Stimulated activated naive CD8-positive, alpha-beta T cell treated with anti-CD3 and anti-CD28 coated beads, Interleukin-15, Interleukin-2, amounts not matched to agents 100 U/mL and 50 U/mL, for 24 hours (primary cell): ENCODE measurements around the gene RBM23.
"Not testable (repeated sequence)": the region's sequence is repeated elsewhere in the genome, so short reads cannot be mapped to it uniquely, and the experiment has no call there.

Experiments
- ATAC-seq: fragments of 150-1000 bp; cut with Tn5 transposase; one replicate; pipeline ENCODE4 v1.10.0; 2021
- DNase-seq: peaks from one replicate; pipeline ENCODE4 v3.0.0; 2021

Gene RBM23

DNA sequence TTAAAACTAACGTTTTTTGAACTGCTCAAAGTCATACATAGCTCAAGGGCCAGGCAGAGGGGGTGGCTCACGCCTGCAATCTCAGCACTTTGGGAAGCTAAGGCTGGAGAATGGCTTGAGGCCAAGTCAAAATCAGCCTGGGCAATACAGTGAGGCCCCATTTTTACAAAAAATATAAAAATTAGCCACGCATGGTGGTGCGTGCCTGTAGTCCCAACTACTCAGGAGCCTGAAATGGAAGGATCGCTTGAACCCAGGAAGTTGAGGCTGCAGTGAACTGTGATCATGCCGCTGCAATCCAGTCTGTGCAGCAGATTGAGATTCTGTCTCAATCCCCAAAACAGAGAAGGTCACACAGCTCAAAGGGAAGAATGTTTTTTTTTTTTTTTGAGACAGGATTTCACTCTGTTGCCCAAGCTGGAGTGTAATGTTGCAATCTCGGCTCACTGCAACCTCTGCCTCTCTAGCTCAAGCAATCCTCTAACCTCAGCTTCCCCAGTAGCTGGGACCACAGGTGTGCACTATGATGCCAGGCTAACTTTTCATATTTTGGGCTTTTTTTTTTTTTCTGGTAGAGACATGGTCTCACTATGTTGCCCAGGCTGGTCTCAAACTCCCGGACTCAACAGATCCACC, 2.9 kb downstream of the RBM23 start:
- DNase-seq (no peak), ATAC-seq (no peak)

DNA sequence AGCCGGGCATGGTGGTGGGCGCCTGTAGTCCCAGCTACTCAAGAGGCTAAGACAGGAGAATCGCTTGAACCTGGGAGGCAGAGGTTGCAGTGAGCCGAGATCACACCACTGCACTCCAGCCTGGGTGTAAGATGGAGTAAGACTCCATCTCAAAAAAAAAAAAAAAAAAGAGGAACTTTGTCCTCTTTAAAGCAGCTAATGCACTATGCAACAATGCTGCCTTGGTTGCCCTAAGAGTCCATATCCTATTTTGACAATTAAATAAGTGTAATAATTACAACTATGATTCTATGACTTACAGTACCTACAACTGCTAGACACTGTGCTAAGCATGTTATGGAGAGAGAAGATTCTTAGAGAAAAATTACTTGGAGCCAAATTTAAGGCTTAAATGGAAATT, 4.1 kb downstream of the RBM23 start:
- not testable (repeated sequence) for DNase-seq, ATAC-seq

- DNase-seq (no peak), ATAC-seq (no peak)
Observed at GRCh38 chr14:22910916-22911315, 8.0 kb downstream of the RBM23 start.

DNA sequence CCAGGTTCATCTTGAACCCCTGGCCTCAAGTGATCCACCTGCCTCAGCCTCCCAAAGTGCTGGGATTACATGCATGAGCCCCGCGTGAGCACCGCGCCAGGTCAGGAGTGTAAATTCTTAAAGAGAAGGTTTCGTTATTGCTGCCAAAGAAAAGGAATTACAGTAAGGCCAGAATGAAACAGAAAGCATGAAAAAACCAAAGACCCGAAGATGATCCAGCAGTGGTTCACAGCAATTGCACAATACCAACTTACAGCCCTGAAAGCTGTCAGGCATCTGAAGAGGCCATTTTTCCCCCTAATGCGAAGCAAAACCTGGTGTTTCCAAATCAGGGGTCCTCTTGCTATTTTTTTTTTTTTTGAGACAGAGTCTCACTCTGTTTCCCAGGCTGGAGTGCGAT, 10.3 kb downstream of the RBM23 start:
- ATAC-seq = no peak

GRCh38 chr14:22907429-22907828, 11.5 kb downstream of the RBM23 start:
- no peak for DNase-seq

More for the DNA sequence above, 10.3 kb downstream of the RBM23 start:
- DNase-seq = no peak

DNA sequence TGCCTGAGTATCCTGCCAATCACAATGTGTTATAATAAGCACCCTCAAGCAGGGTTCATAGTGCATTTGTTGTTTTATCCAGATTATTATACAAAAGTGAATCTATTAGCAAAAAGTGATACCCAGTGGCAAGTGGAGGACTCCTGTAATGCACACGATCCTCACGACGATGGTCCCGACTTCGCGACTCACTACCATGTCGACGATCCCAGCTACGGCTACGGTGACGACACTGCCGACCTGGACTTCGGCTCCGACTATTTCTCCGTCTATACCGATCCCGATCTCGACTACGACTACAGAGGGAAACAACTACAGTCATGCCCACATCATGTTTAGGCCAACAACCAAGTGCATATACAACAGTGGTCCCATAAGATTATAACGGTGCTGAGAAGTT, 12.9 kb downstream of the RBM23 start:
- ATAC-seq = no peak

More at GRCh38 chr14:22907429-22907828, 11.5 kb downstream of the RBM23 start:
- no peak for ATAC-seq

DNA sequence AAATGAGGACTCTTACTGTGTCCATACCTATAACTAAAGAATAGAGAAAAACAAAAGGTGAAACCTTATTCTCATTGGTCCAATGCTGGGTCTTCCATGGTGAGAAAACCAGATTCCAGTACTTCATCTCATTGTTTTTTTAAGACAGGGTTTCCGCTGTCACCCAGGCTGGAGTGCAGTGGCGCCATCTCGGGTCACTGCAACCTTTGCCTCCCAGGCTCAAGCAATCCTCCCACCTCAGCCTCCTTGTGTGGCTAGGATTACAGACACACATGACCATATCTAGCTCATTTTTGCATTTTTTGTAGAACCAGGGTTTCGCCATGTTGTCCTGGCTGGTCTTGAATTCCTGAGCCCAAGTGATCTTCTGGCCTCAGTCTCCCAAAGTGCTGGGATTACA, 13.3 kb downstream of the RBM23 start:
- ATAC-seq (no peak), DNase-seq (no peak)

More for the DNA sequence above, 12.9 kb downstream of the RBM23 start:
- no peak for DNase-seq

DNA sequence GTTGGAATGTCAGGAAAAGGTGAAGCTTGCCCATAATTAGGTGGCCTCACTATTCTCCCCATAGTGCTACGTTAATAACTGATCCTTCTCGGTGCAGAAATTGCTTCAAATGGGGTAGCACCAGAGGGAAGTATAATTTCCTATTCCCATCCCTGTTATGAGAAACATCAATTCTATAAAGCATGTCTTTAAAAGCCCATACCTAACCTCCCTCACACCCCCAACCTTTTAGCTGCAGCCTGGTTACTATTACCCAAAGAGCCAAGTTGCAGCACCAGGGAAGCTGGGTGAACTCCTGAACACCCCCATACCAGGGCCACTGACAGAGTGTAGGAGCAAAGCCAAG, 15.2 kb downstream of the RBM23 start:
- DNase-seq (no peak), ATAC-seq (no peak)

GRCh38 chr14:22901799-22902198, 17.1 kb downstream of the RBM23 start:
- ATAC-seq = no peak

DNA sequence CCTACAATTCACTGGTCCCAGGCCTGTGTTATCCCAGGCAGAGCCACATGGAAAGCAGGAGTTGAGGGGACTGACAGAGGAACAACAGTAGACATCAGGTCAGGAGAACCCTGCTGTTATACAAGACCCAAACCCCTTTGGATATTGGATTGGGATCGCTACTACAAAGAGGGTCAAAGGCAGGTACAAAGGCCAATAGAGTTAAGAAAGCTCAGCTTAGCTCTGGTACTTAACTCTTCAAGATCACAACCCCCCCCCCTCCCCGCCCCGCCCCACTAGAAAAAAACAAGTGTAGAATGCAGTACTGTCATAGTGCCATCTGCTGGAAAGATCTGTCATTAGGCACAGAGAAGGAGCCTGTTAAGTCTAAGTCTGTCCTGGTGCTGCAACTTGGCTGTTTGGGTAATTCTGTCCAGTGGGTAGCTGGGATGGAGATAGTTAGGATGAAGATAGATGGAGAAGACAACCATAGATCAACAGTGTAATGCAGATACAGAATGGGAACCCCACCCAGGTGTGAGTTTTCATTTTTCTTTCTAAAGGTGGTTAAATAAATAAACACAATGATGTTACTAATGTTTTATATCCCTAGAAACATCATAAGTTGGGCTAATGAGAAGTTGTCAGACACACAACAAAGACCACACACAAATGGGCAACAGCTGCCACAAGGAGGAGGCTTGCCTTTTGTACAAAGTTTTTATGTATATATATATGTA, 18.7 kb downstream of the RBM23 start:
- ATAC-seq = peak; percentile 34
- DNase-seq = no peak

More at GRCh38 chr14:22901799-22902198, 17.1 kb downstream of the RBM23 start:
- DNase-seq = no peak

DNA sequence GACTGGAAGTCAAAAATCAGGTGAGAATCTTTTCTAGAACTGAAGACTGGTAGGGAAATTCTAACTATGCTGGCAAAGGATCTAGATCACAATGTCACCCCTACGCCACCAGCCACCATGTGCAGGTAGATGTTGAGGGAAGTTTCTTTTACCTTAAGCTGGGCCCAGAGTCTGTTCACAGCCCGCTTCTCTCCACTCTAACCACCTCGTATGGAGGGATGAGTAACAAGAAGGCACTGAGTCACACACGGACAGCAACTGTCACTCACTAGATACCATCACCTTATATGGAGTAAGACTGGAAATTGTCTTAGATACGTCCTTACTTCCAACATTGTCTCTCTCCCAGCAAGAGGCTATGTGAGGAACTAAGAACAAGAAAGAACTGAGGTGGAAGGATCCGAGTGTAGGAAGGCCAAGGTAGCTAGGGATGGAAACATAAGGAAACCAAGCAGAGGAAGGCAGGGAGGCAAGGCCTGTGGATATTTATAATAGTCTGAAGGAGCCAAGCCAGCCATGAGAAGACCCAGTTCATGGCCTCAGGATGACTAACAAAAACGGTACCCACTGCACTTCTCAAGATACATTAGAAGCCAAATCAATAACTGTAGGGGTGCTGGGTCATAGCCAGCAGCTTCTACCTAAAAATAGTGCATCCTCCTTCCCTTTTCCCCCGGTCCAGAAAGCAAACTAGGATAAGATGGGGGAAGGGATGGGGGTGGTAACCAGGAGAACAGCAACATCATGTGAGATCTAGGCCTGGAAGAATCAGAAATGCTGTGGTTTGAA, 20.5 kb downstream of the RBM23 start:
- no peak for DNase-seq
- ATAC-seq = peak; percentile 95

DNA sequence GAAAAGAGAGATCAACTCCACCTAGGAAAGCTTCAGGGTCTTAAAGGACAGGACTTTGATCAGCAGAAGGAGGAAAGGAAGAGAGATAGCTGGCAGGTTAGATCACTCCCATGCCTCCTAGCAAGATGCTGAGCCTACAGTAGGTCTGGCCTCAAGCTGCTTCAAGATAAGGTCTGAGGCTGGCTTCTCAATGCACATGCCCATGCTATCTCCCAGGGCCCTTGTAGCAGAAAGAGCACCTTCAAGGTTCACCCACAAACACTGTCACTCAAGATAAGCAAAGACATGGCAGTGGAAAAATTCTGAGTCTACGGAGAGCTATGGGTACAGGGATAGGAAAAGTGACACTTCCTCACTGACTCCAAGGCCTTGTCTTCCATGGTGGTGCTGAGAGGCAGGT, 21.6 kb downstream of the RBM23 start:
- ATAC-seq = no peak

DNA sequence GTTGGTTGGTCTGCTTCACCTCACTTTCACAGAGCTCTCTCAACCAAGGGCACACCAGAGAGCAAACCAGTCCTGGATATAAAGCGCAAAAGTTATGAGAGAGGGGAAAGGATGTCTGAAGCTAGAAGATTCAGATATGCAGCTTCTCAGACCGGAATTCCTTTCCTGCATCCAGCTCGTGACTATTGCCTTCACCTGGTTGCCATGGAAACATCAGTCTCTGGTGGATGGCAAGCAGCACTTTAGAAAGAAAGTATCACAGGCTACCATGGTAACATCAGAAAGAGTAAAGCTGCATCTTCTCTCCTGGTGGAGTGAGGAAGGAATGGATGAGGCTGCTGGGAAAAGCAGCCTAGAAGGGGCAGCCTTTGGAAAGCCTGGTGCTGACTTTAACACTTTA, 22.2 kb downstream of the RBM23 start:
- no peak for DNase-seq
- no peak for ATAC-seq

More for the DNA sequence above, 21.6 kb downstream of the RBM23 start:
- no peak for DNase-seq

GRCh38 chr14:22896356-22896755, 22.6 kb downstream of the RBM23 start:
- DNase-seq = no peak
- no peak for ATAC-seq

DNA sequence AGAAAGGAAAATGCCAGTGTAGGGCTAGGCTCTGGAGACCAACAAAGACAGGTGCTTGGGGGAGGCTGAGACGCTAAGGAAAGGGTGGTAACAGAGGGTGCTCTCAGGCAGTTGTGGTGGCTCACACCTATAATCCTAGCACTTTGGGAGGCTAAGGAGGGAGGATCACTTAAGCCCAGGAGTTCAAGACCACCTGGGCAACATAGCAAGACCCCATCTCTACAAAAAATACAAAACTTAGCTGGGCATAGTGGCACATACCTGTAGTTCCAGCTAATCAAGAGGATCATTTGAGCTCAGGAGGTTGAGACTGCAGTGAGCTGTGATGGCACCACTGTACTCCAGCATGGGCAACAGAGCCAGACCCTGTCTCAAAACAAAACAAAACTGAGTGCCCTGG, 23.5 kb downstream of the RBM23 start:
- DNase-seq = no peak
- no peak for ATAC-seq

DNA sequence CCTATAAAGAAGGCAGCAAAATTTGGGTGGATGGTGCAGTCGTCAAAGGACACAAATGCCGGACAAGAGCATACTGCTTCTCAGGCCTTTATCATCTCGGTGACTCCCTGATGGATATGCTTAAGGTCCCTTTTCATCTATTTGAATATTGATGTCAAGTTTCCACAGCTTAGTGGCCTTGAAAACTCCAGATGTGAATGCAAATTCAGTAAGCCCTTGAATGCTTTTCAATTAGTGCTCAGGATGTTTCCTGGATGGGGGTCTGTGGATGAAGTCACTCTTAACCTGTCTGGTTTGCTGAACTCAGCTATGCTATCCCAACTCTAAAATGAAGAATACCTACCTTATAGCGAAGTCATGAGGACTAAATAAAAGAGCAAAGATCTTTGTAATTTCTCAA, 25.2 kb downstream of the RBM23 start:
- ATAC-seq (no peak), DNase-seq (no peak)

GRCh38 chr14:22892488-22892887, 26.5 kb downstream of the RBM23 start:
- DNase-seq = no peak
- ATAC-seq = no peak

DNA sequence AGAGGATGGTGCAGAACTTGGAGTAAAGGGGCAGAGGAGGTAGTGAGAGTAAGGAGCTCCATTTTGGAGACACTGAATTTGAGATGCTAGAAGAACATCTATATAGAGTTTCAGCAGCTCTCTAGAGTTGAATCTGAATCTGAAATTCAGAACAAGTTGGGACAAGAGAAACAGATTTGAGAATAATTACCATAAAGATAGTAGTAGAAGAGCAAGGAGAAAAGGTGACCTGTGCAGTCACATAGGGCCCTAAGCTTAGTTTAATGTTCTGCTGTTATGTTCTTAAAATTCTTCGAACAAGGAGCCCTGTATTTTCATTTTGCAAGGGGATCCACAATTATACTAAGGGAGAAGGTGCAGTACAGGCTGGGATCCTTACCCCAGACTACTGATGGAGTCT, 28.5 kb downstream of the RBM23 start:
- ATAC-seq = no peak

DNA sequence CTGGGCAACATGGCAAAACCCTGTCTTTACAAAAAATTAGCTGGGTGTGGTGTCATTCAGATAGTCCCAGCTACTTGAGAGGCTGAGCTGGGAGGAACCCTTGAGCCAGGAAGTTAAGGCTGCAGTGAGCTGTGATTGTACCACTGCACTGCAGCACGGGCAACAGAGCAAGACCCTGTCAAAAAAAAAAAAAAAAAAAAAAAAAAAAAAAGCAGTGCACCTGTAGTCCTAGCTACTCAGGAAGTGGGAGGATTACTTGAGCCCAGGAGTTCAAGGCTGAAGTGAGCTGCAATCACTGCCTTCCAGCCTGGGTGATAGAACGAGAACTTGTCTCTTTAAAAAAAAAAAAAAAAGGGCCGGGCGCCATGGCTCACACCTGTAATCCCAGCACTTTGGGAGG, 30.3 kb downstream of the RBM23 start:
- no peak for DNase-seq
- ATAC-seq = no peak

More for the DNA sequence above, 28.5 kb downstream of the RBM23 start:
- DNase-seq = no peak

GRCh38 chr14:22887990-22888378, 31.0 kb downstream of the RBM23 start:
- peak; percentile 30 for ATAC-seq
- DNase-seq = peak; percentile 62

DNA sequence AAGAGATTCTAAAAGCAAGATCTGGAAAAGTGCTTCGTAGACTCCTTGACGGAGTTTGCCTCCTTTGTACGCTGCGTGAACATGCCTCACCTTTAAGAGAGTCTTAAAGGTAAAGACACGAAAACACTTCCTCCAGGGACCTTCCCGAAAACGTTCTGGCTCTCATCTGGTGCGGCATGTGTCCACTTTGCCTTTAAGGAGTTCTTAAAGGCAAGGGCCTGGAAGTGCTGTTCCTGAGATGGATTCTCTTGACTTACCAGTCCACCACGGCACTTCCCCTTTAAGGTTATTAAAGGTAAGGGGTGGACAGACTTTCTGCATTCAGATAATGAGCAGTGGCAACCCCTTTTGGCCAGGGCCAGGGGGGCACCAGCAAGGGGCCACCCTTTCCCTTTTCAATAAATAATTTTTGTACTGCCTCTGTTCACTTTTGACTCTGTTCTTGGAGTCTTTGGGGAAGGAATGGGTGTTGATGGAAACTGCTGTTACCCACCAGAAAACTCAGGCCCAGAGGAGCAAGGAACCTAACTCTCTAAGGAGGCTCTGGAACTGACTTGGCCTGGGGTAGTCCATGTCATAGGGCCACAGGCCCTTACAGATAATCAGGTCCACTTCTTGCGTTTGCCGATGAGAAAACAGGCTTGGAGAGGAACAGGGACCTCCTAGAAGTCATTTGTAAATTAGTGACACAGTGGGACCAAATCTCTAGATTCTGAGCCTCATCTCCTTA, 31.5 kb downstream of the RBM23 start:
- peak; percentile 27 for DNase-seq
- peak; percentile 32 for ATAC-seq

DNA sequence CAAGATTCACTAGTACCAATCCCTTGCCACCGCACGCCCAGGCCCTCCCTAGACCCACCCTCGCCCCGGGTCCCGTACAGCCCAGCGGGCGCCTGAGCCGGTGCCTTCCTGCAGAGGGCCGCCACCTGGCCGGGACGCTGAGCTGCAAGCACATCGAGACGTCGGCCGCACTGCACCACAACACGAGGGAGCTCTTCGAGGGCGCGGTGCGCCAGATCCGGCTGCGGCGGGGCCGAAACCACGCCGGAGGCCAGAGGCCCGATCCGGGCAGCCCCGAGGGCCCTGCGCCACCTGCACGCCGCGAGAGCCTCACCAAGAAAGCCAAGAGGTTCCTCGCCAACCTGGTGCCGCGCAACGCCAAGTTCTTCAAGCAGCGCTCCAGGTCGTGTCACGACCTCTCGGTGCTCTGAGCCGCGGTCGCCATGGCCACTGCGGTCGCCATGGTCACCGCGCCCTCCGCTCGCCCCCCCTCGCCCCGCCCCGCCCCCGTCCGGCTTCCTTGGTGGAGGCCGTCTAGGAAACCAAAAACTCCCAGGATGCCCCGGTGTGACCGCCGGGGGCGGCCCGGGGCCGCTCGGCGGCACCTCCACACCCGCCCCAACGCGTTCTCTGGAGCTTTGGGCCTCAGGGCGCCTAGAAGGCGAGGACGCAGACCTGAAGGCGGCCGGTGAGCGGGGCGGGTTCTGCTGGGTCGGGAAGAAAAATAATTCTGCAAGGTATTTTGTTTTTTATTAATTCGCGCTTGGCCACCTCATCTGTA, 32.3 kb downstream of the RBM23 start:
- DNase-seq (peak; percentile 77), ATAC-seq (peak; percentile 67)
